KG1 (cell line): ENCODE results near the gene TRPV2.

Experiments used
- DNase-seq: peaks from one replicate; lab custom pipeline; 2025; lab: John Stamatoyannopoulos, UW

TRPV2 gene

DNA sequence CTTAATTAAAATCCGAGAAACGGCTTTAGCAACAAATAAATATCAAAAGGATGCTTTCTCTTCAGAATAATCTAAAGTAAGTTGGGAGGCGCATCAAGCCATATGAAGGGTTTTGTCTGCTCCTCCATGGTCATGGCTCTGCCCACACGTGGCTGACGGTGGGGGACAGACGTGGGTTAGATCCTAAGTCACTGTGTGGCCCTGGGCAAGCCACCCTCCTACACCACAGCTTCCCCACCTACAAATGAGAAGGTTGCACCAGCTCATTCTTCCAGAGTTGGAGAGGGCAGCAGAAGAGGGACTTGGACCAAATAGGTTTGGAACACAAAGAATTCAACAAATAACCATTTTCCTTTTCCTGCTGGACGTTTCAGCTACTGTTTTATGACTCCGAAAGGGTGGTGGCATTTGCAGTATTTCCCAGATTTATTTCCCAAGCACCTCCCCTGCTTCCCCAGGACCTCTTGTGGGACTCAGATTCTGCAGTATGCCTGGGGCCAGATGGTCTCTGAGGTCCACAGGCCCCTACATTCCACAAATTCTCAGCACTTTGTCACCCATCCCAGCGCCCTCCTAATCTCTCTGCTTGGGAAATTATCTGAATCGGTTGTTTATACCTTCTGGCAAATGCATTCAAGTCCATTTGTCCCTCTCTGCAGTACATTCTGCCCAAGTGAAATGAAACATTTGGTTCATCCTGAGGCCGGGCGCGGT, 58.8 kb downstream of the TRPV2 start:
- DNase-seq, result no peak

- no peak for DNase-seq
Measured at GRCh38 chr17:16475179-16475704, 59.9 kb downstream of the TRPV2 start.

DNA sequence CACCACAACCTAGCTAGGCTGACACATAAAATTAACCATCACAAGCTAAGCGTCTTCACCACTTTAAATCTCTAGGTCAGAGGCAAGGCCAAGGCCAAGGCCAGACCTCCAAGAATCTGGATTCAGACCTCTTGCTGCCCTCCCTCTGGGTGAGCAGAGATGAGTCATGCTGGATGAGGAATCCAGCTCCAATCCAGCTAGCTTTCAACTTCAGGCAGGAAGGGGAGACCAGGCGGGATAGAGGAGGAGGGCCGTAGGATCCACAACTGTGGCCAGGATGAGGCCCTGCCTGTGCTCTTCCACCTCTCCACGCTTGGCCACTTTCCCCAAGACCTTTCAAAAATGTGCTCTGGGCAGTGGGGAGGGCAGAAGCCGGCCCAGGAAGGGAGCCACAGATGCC, 61.9 kb downstream of the TRPV2 start:
- DNase-seq, result no peak

- DNase-seq, result no peak
Measured at GRCh38 chr17:16477666-16478065, 62.3 kb downstream of the TRPV2 start.

- DNase-seq, result no peak
Measured at GRCh38 chr17:16478649-16479048, 63.3 kb downstream of the TRPV2 start.

GRCh38 chr17:16479264-16479663, 63.9 kb downstream of the TRPV2 start:
- DNase-seq, result no peak

DNA sequence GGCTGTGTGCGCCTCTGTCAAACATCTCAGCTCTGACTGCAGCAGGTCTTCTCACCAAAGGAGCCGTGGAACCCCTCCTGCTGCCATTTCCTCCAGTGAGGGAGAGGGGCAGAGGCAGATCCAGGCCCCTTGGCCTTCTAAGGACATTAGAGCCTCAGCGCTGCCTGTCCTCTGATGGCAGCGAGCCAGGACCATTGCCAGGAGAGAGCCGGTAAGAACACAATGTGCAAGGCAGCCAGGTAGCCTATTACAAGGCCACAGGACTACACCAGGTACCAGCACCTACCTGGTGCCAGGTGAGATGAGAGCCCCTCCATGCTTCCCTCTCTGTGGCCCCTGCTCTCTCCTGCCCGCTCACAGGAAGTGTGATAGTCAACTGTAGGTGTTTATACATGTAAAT, 65.6 kb downstream of the TRPV2 start:
- no peak for DNase-seq

DNA sequence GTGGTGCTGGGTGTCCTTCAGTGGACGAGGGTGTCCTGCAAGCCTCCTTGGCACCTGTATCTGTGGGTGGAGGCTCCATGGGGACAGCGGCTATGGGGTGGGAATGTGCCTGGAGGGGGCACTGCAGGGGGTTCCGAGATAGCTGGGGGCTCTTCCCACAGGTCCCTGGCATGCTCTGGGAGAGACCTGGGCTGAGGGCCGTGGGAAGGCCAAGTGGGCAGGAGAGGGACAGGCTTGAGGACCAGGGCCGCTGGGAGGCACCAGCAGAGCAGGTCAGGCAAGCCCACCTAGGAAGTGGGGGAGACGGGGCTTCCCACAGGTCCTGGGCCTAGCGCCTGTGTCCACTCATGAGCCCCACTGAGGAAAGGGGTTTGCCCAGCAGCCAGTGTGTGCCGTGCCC, 66.9 kb downstream of the TRPV2 start:
- DNase-seq, result no peak

- no peak for DNase-seq
Measured at GRCh38 chr17:16483021-16483645, 67.8 kb downstream of the TRPV2 start.

DNA sequence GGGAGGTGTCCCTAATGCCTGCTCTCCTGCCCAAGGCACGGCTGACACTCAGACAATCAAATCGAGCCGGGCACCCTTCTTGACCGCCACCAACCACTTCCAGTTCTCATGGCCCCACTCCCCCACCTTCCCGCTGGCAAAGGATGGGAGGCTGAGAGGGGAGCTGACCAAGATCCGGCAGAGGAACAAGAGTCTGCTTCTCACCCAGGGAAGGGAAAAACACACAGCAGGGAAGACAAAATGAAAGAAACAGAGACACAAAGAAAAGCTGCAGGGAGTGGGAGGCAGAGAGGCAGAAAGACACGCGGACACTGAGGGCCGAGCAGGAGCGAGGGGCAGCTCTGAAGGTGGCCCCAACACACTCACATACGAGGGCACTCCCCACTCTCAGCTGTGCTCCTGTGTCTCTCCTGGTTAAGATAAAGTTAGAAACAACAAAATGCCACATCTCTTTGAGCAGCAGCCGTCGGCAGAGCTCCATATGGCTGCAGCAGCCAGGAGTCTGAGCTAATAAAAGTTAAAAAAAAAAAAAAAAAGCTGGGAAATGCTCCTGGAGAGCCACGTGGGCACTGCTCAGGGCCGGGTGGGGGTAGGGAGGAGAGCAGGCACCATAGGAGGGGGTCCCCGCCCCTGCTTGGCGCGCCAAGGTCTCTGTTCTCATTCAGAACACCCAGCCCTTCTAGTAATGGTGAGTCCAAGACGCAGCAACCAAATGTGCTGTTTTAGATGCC, 69.2 kb downstream of the TRPV2 start:
- no peak for DNase-seq
